ENCODE data around the gene TUBGCP4. TPM values are rescaled to one million over a fixed set of nuclear protein-coding genes. Genes with fewer than 3 reads are reported as not detected.

Gene TUBGCP4
- total RNA-seq, 1 experiment from 2014 or later: 38.6 TPM

DNA sequence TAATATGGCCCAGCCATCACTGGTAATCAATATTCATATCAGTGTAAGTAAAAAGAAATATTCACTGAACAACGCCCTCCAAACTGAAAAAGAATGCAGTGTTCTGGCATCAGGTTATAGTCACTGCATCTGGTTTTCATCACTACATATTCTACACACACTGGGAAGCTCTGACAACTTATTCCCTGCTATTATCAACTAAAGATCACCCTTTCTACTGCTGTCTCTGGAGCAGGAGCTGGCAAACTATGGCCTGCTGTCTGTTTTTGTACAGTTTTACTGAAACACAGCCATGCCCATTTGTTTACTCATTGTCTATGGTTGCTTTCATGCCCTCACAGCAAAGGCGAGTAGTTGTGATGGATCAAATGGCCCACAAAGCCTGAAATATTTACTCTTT lies 35.3 kb downstream of the TUBGCP4 start:
- ATAC-seq: no peak
- CTCF ChIA-PET: no interaction called here
- intact Hi-C loops (cut with micrococcal nuclease): no loop called here
- no peaks in the 10 kb centered on the region for H3K9me3 ChIP-seq (ENCODE audit: control insufficient read depth in 1 of 2, insufficient read depth in 1 of 2, low read depth in 1 of 2, low read length in 2 of 2)
- H3K4me2 ChIP-seq (ENCODE audit: low read length): no peak overlapping the region
- H3K9me2 ChIP-seq (ENCODE audit: insufficient read depth): no peaks in the 10 kb centered on the region
- H3K27me3 ChIP-seq (ENCODE audit: insufficient read depth, low read length): no peaks in the 10 kb centered on the region
- RAD21 ChIA-PET (ENCODE audit: low non-redundant PET in 1 of 2, low total read pairs in 2 of 2, uncharacterized antibody in 2 of 2, unreplicated experiment in 2 of 2): no interaction called here
- DNase-seq (ENCODE audit: low read depth, low spot score): no peak
- H3K4me1 ChIP-seq (ENCODE audit: control insufficient read depth in 1 of 2, insufficient read depth in 2 of 2, low read length in 2 of 2): no peaks in the 10 kb centered on the region
- no peak overlapping the region for H3K27ac ChIP-seq (ENCODE audit: low read depth, low read length)
- peaks cover 71 to 78% of the 10 kb centered on the region in 2 experiments for H3K36me3 ChIP-seq (ENCODE audit: control insufficient read depth in 1 of 2, insufficient read depth in 2 of 2, low read length in 2 of 2)
- POLR2A ChIA-PET: no interaction called here
- H3K9ac ChIP-seq (ENCODE audit: low read length): no peak overlapping the region
- no peak overlapping the region for H2AFZ ChIP-seq (ENCODE audit: low read depth, low read length, poor library complexity, severe bottlenecking)
- no peak overlapping the region for H3K4me3 ChIP-seq (replicated peaks in 1 of 2; ENCODE audit: low read depth in 1 of 2, low read length in 2 of 2)
- TF ChIP-seq, protein P1, sequence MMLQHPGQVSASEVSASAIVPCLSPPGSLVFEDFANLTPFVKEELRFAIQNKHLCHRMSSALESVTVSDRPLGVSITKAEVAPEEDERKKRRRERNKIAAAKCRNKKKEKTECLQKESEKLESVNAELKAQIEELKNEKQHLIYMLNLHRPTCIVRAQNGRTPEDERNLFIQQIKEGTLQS (IDR thresholded peaks at IDR 0.05): no peak
- TF ChIP-seq FOSL1 (IDR thresholded peaks at IDR 0.05; ENCODE audit: low read depth) (no peak), ZNF274 (IDR thresholded peaks at IDR 0.05; ENCODE audit: low read depth, low read length) (no peak), TCF7L2 (IDR thresholded peaks at IDR 0.05; ENCODE audit: borderline replicate concordance, extremely low read depth, insufficient read depth, insufficient read length) (no peak)
- TSS peak; percentile 14 for BruUV-seq (replicated peaks)
- H4K20me1 ChIP-seq (ENCODE audit: insufficient read depth): no peaks in the 10 kb centered on the region
- H3K79me2 ChIP-seq (ENCODE audit: insufficient read depth, low read length): no peaks in the 10 kb centered on the region

DNA sequence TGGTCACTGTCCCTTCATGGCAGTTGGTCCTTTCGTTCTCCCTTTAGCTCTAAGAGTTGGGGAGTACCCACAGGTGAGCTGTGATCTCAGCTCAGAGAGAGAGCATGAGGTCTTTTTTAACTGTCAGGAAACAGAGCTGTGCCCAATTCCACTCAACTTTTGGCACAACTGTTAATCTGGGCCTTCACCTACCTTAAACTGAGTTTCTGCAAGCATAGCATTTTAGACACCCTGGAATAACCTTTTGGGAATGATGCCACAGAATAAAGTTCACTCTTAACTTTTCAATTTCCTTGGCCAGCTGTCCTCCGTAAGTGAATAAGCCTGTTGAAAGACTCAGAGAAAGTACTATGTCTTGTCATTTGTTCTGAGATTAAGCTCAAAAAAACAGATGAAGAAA lies 35.9 kb downstream of the TUBGCP4 start:
- no peaks in the 10 kb centered on the region for H4K20me1 ChIP-seq (ENCODE audit: insufficient read depth)
- peaks cover 72% of the 10 kb centered on the region in 2 experiments for H3K36me3 ChIP-seq (ENCODE audit: control insufficient read depth in 1 of 2, insufficient read depth in 2 of 2, low read length in 2 of 2)
- no peaks in the 10 kb centered on the region for H3K9me2 ChIP-seq (ENCODE audit: insufficient read depth)
- H3K27me3 ChIP-seq (ENCODE audit: insufficient read depth, low read length): no peaks in the 10 kb centered on the region
- no TSS peak for BruUV-seq (replicated peaks)
- no peaks in the 10 kb centered on the region for H3K79me2 ChIP-seq (ENCODE audit: insufficient read depth, low read length)
- no peak overlapping the region for H3K4me3 ChIP-seq (replicated peaks in 1 of 2; ENCODE audit: low read depth in 1 of 2, low read length in 2 of 2)
- TF ChIP-seq EZH2phosphoT487 (IDR thresholded peaks at IDR 0.05; ENCODE audit: borderline replicate concordance): no peak
- no peak for TF ChIP-seq ZFX (IDR thresholded peaks at IDR 0.05)
- TF ChIP-seq RAD21 (IDR thresholded peaks at IDR 0.05; ENCODE audit: low read depth): no peak
- no peak for TF ChIP-seq ELF1 (IDR thresholded peaks at IDR 0.05; ENCODE audit: borderline replicate concordance, low read depth)
- no peak for TF ChIP-seq POLR2AphosphoS5 (IDR thresholded peaks at IDR 0.05; ENCODE audit: low read depth, low read length)
- no peak for TF ChIP-seq CEBPB (IDR thresholded peaks at IDR 0.05; ENCODE audit: low read depth)
- TF ChIP-seq, protein P2, sequence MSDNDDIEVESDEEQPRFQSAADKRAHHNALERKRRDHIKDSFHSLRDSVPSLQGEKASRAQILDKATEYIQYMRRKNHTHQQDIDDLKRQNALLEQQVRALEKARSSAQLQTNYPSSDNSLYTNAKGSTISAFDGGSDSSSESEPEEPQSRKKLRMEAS (IDR thresholded peaks at IDR 0.05): no peak
- TF ChIP-seq SRF (IDR thresholded peaks at IDR 0.05; ENCODE audit: low read depth): no peak
- TF ChIP-seq SIN3A (IDR thresholded peaks at IDR 0.05; ENCODE audit: low read depth): no peak
- TF ChIP-seq JUND (IDR thresholded peaks at IDR 0.05): no peak
- TF ChIP-seq, protein P3, sequence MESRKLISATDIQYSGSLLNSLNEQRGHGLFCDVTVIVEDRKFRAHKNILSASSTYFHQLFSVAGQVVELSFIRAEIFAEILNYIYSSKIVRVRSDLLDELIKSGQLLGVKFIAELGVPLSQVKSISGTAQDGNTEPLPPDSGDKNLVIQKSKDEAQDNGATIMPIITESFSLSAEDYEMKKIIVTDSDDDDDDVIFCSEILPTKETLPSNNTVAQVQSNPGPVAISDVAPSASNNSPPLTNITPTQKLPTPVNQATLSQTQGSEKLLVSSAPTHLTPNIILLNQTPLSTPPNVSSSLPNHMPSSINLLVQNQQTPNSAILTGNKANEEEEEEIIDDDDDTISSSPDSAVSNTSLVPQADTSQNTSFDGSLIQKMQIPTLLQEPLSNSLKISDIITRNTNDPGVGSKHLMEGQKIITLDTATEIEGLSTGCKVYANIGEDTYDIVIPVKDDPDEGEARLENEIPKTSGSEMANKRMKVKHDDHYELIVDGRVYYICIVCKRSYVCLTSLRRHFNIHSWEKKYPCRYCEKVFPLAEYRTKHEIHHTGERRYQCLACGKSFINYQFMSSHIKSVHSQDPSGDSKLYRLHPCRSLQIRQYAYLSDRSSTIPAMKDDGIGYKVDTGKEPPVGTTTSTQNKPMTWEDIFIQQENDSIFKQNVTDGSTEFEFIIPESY (IDR thresholded peaks at IDR 0.05; ENCODE audit: extremely low read depth, insufficient replicate concordance, low read length): no peak
- TF ChIP-seq, protein P4, sequence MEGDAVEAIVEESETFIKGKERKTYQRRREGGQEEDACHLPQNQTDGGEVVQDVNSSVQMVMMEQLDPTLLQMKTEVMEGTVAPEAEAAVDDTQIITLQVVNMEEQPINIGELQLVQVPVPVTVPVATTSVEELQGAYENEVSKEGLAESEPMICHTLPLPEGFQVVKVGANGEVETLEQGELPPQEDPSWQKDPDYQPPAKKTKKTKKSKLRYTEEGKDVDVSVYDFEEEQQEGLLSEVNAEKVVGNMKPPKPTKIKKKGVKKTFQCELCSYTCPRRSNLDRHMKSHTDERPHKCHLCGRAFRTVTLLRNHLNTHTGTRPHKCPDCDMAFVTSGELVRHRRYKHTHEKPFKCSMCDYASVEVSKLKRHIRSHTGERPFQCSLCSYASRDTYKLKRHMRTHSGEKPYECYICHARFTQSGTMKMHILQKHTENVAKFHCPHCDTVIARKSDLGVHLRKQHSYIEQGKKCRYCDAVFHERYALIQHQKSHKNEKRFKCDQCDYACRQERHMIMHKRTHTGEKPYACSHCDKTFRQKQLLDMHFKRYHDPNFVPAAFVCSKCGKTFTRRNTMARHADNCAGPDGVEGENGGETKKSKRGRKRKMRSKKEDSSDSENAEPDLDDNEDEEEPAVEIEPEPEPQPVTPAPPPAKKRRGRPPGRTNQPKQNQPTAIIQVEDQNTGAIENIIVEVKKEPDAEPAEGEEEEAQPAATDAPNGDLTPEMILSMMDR (IDR thresholded peaks at IDR 0.05 in 2 of 3, conservative IDR thresholded peaks at IDR 0.05 in 1 of 3; ENCODE audit: borderline replicate concordance in 1 of 3, insufficient read depth in 1 of 3, low read depth in 2 of 3, low read length in 2 of 3): no peak
- H3K4me1 ChIP-seq (ENCODE audit: control insufficient read depth in 1 of 2, insufficient read depth in 2 of 2, low read length in 2 of 2): no peaks in the 10 kb centered on the region
- no peak for ATAC-seq
- ChIA-PET POLR2A (no interaction called here), RAD21 (ENCODE audit: low non-redundant PET in 1 of 2, low total read pairs in 2 of 2, uncharacterized antibody in 2 of 2, unreplicated experiment in 2 of 2) (no interaction called here), CTCF (interaction anchor here (0.6 kb wide), 1 partner anchor 16 kb away, joined by 3 read pairs; no protein-coding TSS in a partner anchor)
- no peak overlapping the region for H2AFZ ChIP-seq (ENCODE audit: low read depth, low read length, poor library complexity, severe bottlenecking)
- no peak overlapping the region for H3K4me2 ChIP-seq (ENCODE audit: low read length)
- H3K9ac ChIP-seq (ENCODE audit: low read length): no peak overlapping the region
- H3K27ac ChIP-seq (ENCODE audit: low read depth, low read length): no peak overlapping the region
- H3K9me3 ChIP-seq (ENCODE audit: control insufficient read depth in 1 of 2, insufficient read depth in 1 of 2, low read depth in 1 of 2, low read length in 2 of 2): no peaks in the 10 kb centered on the region
- intact Hi-C loops (cut with micrococcal nuclease): no loop called here
- no peak for DNase-seq (ENCODE audit: low read depth, low spot score)
